HG03558 (cell line): Measurements from ENCODE around the gene TOMM22.

Experiments
- ATAC-seq: cut with Tn5 transposase; IDR thresholded peaks from one replicate; pipeline ENCODE4 v1.9.1; 2021; ENCODE audit warnings: moderate number of reproducible peaks; ENCODE audit not compliant: unreplicated experiment; ENCODE audit errors: extremely low read depth

The TOMM22 gene

DNA sequence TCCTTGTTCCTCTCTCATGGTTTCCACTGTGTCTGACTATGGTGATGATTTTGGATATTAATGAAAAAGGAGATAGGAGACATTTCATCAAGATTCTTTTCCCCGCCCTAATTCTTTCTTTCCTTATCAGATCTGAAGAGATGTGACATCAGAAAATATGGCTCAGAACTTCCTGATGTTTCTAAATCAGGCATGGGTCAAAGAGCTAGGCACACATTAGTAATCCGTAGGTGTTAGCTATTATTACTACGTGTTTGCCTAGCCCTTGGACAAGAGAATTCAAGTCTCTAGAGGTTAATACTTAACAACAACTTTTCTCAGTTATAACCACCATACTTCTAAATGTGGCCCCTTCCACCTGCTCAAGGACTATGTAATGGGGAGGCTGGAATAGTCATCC lies 13.2 kb downstream of the TOMM22 start:
- no peak for ATAC-seq

DNA sequence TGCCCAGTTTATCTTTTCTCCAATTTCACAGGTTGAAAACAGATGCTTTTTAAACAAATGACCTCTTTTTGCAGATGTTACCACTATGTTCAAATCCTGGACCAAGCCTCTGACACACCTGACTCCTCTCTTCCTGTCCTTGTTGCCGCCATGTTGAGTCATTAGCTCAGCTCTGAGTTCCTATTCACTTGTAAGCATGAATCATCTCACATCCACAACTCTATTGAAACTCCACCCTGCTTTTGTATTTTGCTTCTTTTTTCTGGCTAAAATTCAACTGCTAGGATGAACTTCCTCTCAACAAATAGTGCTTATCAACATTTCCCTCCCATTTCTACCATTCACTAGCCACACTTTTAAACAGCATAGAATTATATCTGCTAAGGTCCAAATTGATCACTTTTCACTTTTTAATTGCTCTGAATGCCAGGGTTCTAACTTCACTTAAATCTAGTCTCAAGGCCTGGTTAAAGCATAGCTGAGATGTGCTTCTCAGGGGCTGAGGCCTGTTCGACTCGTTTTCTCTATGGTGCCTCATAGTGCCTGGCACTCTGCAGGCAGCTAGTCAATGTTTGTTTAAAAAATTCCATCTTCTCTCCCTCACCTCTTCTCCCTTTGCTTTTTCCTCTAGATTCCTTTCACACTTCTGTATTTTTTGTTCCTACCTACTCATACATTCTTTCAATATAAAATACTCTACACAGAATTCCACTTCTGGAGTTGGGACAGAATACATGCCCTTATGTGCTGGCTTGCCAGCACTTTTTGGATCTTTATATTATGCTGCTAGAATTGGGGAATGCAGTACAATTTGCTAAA lies 15.1 kb downstream of the TOMM22 start:
- no peak for ATAC-seq

DNA sequence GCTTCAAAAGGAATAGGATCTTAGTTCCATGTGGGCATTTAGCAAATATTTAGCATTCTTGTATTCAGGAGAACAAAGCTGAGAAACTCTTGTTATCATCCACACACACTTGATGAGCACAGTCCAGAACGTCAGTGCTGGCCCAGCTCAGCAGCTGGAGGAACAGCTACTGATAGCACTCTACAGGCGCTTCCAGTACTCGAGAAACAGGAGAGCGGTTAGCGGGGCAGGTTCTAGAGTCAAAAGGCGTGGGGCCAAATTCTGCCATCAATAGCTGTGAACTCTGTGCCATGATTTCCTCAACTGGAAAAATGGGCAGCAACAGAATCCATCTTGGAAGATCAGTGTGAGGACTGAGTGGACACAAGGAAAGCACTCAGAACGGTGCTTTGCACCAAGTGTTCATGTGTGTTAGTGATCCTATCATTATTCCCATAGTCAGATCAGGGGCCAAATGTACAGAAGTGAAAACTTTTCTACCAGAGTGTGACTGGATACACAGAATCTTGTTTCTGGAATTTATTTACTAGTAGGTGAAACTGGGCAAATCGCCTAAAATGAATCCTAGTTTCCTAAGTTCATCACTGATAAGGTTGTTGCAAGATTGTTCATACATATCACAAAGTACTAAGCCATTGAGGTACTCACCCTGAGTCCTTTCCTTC lies 15.8 kb downstream of the TOMM22 start:
- no peak for ATAC-seq

DNA sequence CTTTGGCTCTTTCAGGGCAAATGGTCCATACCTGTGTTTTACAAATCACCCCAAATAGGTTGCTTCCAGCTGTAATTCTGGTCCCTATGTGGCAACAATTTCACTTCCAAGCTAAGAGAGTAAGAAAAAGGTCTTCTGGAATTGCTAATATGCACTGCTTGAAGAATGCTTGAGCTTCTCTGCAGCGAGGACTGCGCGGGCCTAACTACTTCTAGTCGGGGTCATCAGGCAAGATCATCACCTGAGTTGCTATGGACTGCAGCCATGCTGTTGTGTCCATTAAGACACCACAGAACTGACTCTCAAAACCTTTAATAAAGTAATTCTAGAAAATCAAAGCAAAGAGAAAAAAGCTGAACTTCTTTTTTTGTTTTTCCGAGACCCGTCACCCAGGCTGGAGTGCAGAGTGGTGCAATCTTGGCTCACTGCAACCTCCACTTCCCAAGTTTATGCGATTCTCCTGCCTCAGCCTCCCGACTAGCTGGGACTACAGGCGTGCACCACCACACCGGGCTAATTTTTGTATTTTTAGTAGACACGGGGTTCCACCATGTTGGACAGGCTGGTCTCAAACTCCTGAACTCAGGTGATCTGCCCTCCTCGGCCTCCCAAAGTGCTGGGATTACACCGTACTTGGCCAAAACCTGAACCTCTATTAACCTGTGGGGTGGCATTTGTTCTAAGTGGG lies 16.8 kb downstream of the TOMM22 start:
- ATAC-seq = no peak

DNA sequence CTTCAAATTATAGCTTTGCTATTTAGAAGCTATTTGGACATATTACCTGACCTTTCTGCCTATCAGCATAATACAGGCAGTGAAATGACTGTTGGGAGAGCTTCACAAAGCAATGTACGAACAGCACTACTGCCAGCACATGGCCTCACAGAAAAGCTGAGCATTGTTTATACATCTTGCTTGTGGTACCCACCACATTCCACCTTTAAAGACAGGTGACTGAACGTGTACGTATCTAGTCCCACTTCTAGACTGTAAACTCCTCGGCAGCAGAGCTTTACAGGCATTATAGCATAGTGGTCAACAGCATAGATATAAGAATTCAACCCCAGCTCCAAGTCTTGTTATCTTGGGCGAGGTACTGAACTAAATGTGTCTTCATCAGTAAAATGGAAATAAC lies 17.4 kb downstream of the TOMM22 start:
- ATAC-seq = no peak

DNA sequence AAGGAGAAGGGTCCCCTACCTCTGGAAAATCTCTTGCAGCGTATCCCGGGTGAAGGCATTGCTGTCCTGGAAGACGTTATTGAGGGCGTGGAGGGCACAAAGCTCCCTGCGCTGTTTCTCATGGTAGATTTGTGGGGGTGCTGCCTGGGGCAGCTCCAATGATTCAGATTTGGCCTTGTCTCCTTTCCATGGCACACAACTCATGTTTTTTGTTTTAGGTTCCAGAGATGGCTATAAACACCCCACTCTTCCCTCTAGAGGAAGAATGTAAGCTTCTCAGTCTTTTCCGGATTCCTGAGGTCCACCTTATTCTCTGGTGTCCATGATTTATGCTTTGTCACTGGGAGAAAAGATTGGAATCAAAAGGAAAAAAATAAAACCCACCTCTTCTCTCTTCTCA lies 18.0 kb downstream of the TOMM22 start:
- ATAC-seq = no peak

DNA sequence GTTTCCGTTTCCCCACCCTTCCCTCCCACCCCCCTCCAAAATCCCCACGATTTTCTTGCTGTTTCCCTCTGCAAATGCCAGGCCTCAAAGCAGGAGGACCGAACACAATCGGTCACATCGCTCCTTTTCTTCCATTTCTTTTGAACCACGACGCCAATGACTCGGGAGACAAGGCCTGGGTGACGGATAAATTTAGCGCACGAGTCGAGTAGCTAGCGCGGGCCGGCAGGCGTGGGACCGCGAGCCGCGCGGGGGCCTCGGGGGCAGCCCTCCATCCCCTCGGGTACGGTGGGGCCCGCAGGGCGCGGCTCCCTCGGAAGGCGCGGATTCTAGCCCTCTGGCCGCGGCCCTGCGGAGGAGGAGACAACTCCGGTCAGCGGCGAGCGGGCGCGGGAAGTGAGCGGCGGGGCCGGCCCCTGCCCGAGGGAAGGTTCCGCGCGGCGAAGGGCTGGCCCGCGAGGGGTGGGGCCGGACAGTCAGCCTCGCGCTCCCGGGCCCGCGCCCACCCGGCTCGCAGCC lies 18.6 kb downstream of the TOMM22 start:
- no peak for ATAC-seq

DNA sequence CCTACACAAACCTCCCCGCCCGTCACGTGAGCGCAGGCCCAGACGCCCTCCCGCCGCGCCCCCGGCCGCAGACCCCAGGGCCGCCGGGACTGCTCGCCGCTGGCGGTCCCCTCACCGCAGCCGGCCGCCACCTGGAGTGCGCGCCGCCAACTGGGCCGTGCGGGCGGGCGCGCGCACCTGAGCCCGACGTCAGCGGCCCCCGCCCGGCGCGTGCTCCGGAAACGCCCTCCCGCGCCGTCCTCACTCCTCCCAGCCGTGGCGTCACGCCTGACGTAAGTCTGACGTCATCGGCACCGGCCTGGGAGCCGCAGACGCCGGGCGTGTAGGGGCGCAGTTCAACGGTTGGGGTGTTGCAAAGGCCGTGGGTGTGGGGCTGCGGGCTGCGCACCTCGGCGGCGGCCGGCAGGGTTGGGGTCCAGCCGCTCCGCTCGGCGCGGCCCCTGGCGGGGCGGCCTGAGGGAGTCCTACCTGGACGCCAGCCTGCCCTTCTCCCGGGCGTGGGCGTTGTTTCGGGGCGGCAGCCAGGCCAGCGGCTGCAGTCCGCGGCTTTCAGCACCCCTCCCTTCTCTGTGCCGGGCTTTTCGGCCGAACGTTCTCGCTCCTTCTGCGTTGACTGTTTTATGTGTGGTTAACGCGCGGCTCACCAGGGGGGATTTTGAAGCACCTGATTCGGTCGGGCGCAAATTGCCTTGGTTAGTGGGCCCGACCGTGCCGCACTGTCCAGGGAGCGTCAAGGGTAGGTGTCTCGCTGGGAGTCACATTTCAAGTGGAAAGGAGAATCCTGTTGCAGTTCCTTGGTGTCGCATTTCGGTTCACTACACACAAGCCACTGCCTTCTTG lies 19.3 kb downstream of the TOMM22 start, which contains the start of gene JOSD1:
Gene JOSD1 (minus strand): TSS at position 155 of the 840 bp plus-strand sequence. CDS start 956 bp downstream, outside the sequence.
- ATAC-seq = no peak

DNA sequence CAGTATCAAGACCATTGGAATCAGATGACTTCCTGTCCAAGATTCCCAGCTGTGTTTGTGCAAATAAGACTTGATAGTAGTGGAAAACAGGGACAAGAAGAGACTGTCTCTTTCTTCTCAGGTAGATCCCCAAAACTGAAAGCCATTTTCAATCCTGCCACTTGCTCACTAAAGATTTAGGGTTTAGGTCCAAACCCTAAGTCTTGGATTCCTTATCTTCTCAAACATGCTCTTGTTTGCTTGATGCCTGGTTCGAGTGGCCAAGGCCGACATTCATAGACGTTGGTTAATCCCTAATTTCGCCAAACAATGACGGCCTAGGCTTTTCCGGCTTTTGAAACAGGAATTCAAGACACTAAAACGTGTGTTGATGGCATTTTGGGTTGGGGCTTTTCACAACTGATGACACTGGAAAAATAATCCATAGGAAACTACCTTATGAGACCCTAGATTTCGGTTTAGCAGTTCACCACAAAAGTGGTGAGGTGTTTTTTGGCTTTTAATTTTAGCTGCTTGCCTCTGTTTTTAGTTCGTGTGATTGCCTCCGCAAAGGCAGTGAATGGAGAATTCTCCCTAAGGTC lies 23.0 kb downstream of the TOMM22 start:
- ATAC-seq = no peak

DNA sequence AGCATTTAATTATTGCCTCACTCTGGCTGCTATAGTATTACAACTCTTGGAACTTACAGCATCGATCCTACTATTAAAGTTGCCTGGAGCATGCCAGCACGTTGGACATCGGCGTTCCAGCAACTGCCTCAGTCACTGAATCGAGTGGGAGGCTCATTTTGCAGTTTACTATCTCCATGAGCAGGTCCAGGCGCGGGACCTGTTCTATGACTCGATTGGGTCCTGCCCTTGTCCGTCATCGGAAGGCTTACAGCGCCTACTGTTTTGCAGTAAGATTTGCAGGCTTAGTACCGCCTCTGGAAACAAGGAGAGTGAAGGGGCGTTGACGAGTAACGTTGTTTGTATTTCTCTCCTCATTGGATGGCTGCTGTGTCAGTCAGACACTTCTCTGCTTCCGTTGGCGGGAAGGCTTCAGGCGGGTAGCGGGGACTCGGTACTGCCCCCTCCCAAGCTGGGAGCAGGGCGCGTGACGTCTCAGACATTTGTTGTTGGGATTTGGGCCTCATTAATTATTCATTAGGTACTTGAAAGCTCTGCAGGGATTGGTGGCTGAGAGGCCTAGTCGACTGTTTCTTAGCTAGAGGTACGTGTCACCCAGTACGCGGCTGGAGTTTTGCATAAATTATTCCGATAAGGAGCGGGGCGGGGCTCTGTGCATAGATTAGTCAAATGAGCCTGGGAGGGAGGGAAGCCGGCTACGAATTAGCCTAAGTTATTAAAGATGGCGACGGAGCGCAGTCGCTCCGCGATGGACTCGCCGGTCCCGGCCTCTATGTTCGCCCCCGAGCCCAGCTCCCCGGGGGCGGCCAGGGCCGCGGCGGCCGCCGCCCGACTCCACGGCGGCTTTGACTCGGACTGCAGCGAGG lies 23.7 kb downstream of the TOMM22 start, which contains the start of gene GTPBP1:
Gene GTPBP1 (plus strand): TSS at position 710 of the 866 bp plus-strand sequence. CDS start 12 bp downstream, at position 722.
- peak; percentile 51 for ATAC-seq

DNA sequence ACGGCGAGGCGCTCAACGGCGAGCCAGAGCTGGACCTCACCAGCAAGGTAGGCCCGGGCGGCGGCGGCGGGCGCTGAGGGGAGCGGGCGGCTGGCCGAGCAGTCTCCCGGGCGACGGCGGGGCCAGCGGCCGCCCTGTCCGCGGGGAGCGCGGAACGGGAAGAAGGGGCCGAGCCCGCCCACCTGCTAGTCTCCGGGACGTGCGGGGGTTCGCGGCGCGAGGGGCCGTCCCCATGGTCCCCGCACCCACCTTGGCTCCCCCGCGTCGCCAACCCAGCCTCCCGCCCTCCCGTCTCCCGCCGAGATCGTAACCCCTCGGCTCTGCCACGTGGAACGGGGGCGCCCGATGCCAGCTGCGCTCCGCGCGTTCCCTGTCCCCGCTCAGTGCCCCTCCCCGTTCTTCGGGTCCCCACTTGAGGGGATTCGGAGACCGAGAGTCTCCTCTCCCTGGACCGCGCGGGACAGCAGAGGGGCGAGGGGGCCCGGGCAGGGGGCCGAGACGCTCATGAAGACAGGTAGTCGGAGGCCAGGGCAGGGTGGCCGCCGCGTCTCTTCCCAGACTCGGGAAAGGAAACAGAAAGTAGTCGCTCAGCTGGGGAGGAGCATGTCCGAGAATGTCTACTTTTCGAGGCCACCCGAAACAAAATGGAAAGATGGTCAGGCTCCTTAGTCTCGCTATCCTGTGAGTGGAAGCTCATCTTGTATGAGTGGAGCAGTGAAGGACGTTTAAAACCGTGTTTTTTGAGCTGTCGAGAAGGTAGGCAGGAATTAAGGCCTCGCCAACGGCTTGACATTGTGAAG lies 24.5 kb downstream of the TOMM22 start:
- no peak for ATAC-seq

DNA sequence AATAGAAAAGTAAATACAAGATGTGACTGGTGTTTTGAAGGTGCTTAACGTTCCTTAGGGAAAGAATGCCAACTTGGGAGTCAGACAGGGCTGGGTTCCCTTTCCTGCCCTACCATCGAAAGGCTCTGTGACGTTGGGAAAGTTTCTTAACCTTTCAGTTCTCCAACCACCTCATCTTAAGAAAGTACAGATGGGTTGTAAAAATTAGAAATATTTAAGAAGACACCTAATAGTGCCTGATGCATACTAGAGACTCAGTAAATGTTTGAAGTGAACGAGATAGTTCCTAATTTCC lies 25.1 kb downstream of the TOMM22 start:
- no peak for ATAC-seq

DNA sequence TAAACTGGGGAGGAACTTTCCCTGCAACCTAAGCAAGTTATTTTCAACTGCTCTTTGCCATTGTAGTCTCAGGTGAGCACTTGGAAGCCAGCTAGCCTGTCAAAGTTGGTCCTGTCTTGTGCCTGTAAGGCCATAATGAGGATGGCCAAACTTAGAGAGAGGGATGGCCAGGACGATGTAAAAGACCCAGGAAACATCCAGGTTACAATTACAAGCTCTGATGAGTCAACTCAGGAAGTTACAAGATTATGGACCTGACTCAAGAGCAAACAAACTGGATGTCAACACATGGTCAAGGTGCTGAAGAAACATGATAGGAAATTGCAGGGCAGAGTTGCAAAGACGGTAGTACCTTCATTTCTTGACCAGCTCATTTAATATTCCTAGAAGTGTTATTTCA lies 25.6 kb downstream of the TOMM22 start:
- no peak for ATAC-seq

DNA sequence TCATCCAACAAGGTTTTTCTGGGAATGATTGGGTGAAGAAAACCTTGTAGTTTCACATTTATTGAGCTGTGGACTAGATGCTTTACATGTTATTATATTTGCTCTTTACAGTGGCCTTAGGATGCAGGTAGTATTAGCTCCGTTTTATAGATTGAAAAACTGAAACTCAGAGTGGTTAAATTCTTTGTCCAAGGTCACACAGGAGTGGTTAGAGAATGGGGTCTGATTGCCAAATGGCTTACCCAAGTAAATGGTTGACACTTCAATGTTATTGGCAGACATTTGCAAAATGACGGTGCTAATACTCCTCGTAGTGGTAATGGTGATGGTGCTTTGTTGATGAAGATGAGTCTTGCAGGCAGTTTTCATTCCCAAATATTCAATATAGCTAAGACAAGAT lies 26.2 kb downstream of the TOMM22 start:
- no peak for ATAC-seq

DNA sequence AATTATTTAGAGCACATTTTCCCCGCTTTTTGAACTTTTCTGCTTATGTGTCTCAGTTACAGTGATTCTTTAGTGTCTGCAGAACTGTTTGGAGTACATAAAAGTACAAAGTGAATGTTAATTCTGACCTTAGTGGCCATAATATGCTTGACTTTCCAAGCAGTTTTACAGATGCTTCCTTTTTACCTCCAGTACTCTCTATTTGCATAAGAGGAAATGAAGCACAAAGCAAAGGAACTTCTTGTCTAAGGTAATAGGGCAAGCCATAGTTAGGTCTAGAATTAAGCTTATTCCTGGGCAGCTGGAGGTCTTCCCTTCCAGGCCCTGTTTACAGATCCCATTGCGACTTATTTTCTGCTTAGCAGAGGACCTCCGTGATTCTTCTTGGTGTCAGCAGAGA lies 27.5 kb downstream of the TOMM22 start:
- ATAC-seq = no peak

DNA sequence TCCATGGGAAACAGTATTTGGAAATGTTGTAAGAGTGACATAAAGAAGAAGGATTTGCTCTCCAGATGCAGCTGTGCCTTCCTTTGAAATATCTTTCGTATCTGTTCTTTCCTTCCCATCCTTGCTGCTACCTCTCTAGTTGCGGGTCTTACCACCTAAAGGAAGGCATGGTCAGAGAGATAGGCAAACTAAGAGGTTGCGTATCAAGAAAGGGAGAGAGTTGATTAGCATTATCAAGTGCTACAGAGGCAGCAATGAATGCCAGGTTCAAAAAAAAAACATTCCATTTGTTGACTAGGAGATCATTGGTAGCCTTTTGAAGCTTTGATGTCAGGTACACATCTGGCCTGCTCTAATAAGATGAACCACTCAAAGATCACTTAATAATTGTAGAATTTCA lies 28.6 kb downstream of the TOMM22 start:
- no peak for ATAC-seq

DNA sequence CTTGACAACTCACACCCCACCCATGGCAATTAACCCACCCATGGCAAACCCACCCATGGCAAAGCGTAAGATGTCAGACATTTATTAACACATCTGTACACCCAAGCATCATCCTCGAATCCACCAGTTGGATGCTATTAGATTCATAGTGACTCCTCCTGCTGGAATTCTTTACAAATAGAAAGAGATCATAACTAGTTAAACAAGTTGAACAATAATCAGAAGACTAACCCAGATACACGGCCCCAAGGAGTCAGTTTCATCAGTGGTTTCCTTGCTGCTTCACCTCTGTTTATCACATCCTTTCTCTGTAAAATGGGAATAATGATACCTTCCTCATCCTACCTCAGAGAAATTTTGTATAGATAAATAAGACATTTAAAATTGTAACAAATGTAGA lies 29.1 kb downstream of the TOMM22 start:
- ATAC-seq = no peak
